T-helper 2 cell treated with Interferon-gamma antibody and Interleukin-4, amounts not matched to agents 5 μg/mL and 100 μg/mL, for 36 hours (primary cell): ENCODE data around the gene PRKCA.

ENCODE experiments used
- DNase-seq: peaks from one replicate; pipeline ENCODE4 v3.0.0; 2021; ENCODE audit warnings: low spot score
- H3K27ac Mint-ChIP-seq: one replicate; pipeline ENCODE4 v1.8.0; 2021; ENCODE audit warnings: mild to moderate bottlenecking, mixed read lengths
- H3K27me3 Mint-ChIP-seq: one replicate; pipeline ENCODE4 v1.8.0; 2021; ENCODE audit warnings: low read depth, mixed read lengths
- H3K36me3 Mint-ChIP-seq: one replicate; pipeline ENCODE4 v1.8.0; 2021; ENCODE audit warnings: low read depth, mixed read lengths
- H3K4me1 Mint-ChIP-seq: one replicate; pipeline ENCODE4 v1.8.0; 2021; ENCODE audit warnings: low read depth, mixed read lengths
- H3K4me3 Mint-ChIP-seq: one replicate; pipeline ENCODE4 v1.8.0; 2022; ENCODE audit warnings: mild to moderate bottlenecking, moderate library complexity, mixed read lengths
- H3K9me3 Mint-ChIP-seq: one replicate; pipeline ENCODE4 v1.8.0; 2021; ENCODE audit warnings: mixed read lengths

Gene PRKCA

GRCh38 chr17:66557200-66557599 lies 254.8 kb downstream of the PRKCA start:
- Mint-ChIP-seq H3K9me3 (no peaks in the 10 kb centered on the region), H3K27ac (no peak overlapping the region), H3K4me3 (no peak overlapping the region), H3K36me3 (peaks cover 15% of the 10 kb centered on the region), H3K27me3 (no peaks in the 10 kb centered on the region), H3K4me1 (peaks cover 9% of the 10 kb centered on the region)
- DNase-seq: no peak

- Mint-ChIP-seq H3K4me3 (no peak overlapping the region), H3K9me3 (no peaks in the 10 kb centered on the region), H3K36me3 (peaks cover 15% of the 10 kb centered on the region), H3K4me1 (peaks cover 9% of the 10 kb centered on the region), H3K27me3 (no peaks in the 10 kb centered on the region), H3K27ac (peak overlapping the region; percentile 48)
- DNase-seq: no peak
These were observed 255.5 kb downstream of the PRKCA start for GRCh38 chr17:66557886-66558285.

GRCh38 chr17:66560691-66561090 lies 258.3 kb downstream of the PRKCA start:
- H3K4me3 Mint-ChIP-seq: no peak overlapping the region
- peaks cover 10% of the 10 kb centered on the region for H3K4me1 Mint-ChIP-seq
- peaks cover 5% of the 10 kb centered on the region for H3K36me3 Mint-ChIP-seq
- H3K27me3 Mint-ChIP-seq: no peaks in the 10 kb centered on the region
- no peak overlapping the region for H3K27ac Mint-ChIP-seq
- no peak for DNase-seq
- no peaks in the 10 kb centered on the region for H3K9me3 Mint-ChIP-seq

GRCh38 chr17:66562119-66562518 lies 259.7 kb downstream of the PRKCA start:
- DNase-seq: no peak
- Mint-ChIP-seq H3K9me3 (no peaks in the 10 kb centered on the region), H3K27me3 (no peaks in the 10 kb centered on the region), H3K36me3 (peaks cover 3% of the 10 kb centered on the region), H3K4me3 (no peak overlapping the region), H3K4me1 (peaks cover 12% of the 10 kb centered on the region), H3K27ac (no peak overlapping the region)

- Mint-ChIP-seq H3K36me3 (peaks cover 16% of the 10 kb centered on the region), H3K9me3 (no peaks in the 10 kb centered on the region), H3K27ac (peak overlapping the region; percentile 21), H3K27me3 (no peaks in the 10 kb centered on the region), H3K4me3 (no peak overlapping the region), H3K4me1 (peaks cover 13% of the 10 kb centered on the region)
- DNase-seq: no peak
These were observed 262.6 kb downstream of the PRKCA start for GRCh38 chr17:66564992-66565465.

GRCh38 chr17:66567234-66568170 lies 265.1 kb downstream of the PRKCA start:
- peaks cover 11% of the 10 kb centered on the region for H3K4me1 Mint-ChIP-seq
- H3K4me3 Mint-ChIP-seq: no peak overlapping the region
- peaks cover 16% of the 10 kb centered on the region for H3K36me3 Mint-ChIP-seq
- H3K9me3 Mint-ChIP-seq: no peaks in the 10 kb centered on the region
- H3K27me3 Mint-ChIP-seq: no peaks in the 10 kb centered on the region
- DNase-seq: peak; percentile 68
- no peak overlapping the region for H3K27ac Mint-ChIP-seq

GRCh38 chr17:66569572-66569971 lies 267.2 kb downstream of the PRKCA start:
- H3K4me1 Mint-ChIP-seq: peaks cover 13% of the 10 kb centered on the region
- H3K36me3 Mint-ChIP-seq: peaks cover 18% of the 10 kb centered on the region
- H3K27me3 Mint-ChIP-seq: no peaks in the 10 kb centered on the region
- no peak for DNase-seq
- H3K27ac Mint-ChIP-seq: no peak overlapping the region
- no peak overlapping the region for H3K4me3 Mint-ChIP-seq
- no peaks in the 10 kb centered on the region for H3K9me3 Mint-ChIP-seq

- H3K4me3 Mint-ChIP-seq: no peak overlapping the region
- H3K4me1 Mint-ChIP-seq: peaks cover 10% of the 10 kb centered on the region
- DNase-seq: no peak
- H3K27me3 Mint-ChIP-seq: no peaks in the 10 kb centered on the region
- no peak overlapping the region for H3K27ac Mint-ChIP-seq
- peaks cover 18% of the 10 kb centered on the region for H3K36me3 Mint-ChIP-seq
- no peaks in the 10 kb centered on the region for H3K9me3 Mint-ChIP-seq
These were observed 268.2 kb downstream of the PRKCA start for GRCh38 chr17:66570447-66571195.

DNA sequence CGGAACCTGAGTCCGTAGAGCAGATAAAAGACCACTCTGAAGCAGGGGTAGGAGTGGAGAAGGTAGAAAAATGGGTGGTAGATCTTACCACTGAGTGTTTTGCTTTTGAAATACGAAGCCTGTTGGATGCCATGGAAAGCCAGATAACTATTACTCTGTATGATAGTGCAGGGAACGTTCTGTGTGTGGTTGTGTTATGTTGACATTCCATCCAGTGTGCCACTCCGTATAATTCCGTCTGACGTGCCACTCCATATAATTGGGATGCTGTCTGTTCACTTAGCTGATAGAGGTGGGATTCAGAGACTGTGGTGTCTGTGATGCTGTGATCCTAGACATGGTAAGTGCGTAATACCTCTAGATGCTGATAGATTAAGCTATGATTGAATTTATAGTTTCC lies 269.3 kb downstream of the PRKCA start:
- Mint-ChIP-seq H3K36me3 (peaks cover 18% of the 10 kb centered on the region), H3K4me1 (peaks cover 10% of the 10 kb centered on the region), H3K27me3 (no peaks in the 10 kb centered on the region), H3K9me3 (no peaks in the 10 kb centered on the region), H3K27ac (no peak overlapping the region), H3K4me3 (no peak overlapping the region)
- DNase-seq: no peak

- DNase-seq: no peak
- Mint-ChIP-seq H3K4me1 (peaks cover 4% of the 10 kb centered on the region), H3K27ac (no peak overlapping the region), H3K4me3 (no peak overlapping the region), H3K36me3 (peaks cover 14% of the 10 kb centered on the region), H3K9me3 (no peaks in the 10 kb centered on the region), H3K27me3 (no peaks in the 10 kb centered on the region)
These were observed 270.7 kb downstream of the PRKCA start for GRCh38 chr17:66573078-66573477.

GRCh38 chr17:66574123-66574522 lies 271.7 kb downstream of the PRKCA start:
- H3K9me3 Mint-ChIP-seq: no peaks in the 10 kb centered on the region
- peaks cover 17% of the 10 kb centered on the region for H3K36me3 Mint-ChIP-seq
- no peak for DNase-seq
- no peak overlapping the region for H3K27ac Mint-ChIP-seq
- H3K4me3 Mint-ChIP-seq: no peak overlapping the region
- no peaks in the 10 kb centered on the region for H3K27me3 Mint-ChIP-seq
- H3K4me1 Mint-ChIP-seq: peaks cover 5% of the 10 kb centered on the region

GRCh38 chr17:66576473-66576872 lies 274.1 kb downstream of the PRKCA start:
- no peak overlapping the region for H3K27ac Mint-ChIP-seq

DNA sequence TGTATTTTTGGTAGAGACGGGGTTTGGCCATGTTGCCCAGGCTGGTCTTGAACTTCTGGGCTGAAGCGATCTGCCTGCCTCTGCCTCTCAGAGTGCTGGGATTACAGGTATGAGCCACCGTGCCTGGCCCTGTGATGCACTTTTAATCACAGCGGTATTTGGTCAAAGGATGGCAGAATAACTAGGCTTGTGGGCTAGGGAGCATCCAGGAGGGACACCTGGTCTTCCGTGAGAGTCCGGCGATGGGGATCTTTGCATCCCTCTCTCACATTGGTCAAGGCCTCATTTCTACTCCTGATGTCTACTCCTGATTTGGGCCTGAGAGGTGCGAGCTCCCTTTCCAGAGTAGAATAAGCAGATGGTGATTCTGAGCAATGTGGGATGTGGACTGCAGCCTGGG lies 274.6 kb downstream of the PRKCA start:
- Mint-ChIP-seq H3K9me3 (peaks cover 4% of the 10 kb centered on the region), H3K4me1 (peaks cover 5% of the 10 kb centered on the region), H3K27me3 (no peaks in the 10 kb centered on the region), H3K36me3 (peaks cover 24% of the 10 kb centered on the region), H3K27ac (no peak overlapping the region), H3K4me3 (no peak overlapping the region)
- DNase-seq: no peak

More at GRCh38 chr17:66576473-66576872, 274.1 kb downstream of the PRKCA start:
- no peaks in the 10 kb centered on the region for H3K9me3 Mint-ChIP-seq
- H3K4me3 Mint-ChIP-seq: no peak overlapping the region
- DNase-seq: no peak
- no peaks in the 10 kb centered on the region for H3K27me3 Mint-ChIP-seq
- peaks cover 20% of the 10 kb centered on the region for H3K36me3 Mint-ChIP-seq
- H3K4me1 Mint-ChIP-seq: peaks cover 7% of the 10 kb centered on the region
